Activated CD8-positive, alpha-beta memory T cell treated with anti-CD3 and anti-CD28 coated beads, Interleukin-2, amount 10 ng/mL, durations not matched to agents 7 days and 5 days (primary cell): ENCODE data around the gene ERI3. TPM values are rescaled to one million over a fixed set of nuclear protein-coding genes. Genes with fewer than 3 reads are reported as not detected.

ENCODE experiments used
- ATAC-seq: fragments of 150-1000 bp; cut with Tn5 transposase; one replicate; pipeline ENCODE4 v1.10.0; 2021; ENCODE audit warnings: moderate library complexity
- CTCF ChIA-PET: fragments of 350-600 bp; sonication (Branson Sonifier 250); formaldehyde crosslinking; loops from one replicate; lab custom pipeline; 2021; ENCODE audit warnings: antibody characterized with exemption; lab: Charles Lee
- DNase-seq: peaks from one replicate; pipeline ENCODE4 v3.0.0-alpha.2; 2020
- H3K27ac Mint-ChIP-seq: one replicate; pipeline ENCODE4 v1.8.0; 2021; ENCODE audit warnings: mild to moderate bottlenecking, mixed read lengths
- H3K27me3 Mint-ChIP-seq: one replicate; pipeline ENCODE4 v1.8.0; 2021; ENCODE audit warnings: mixed read lengths
- H3K36me3 Mint-ChIP-seq: one replicate; pipeline ENCODE4 v1.8.0; 2021; ENCODE audit warnings: mild to moderate bottlenecking, mixed read lengths
- H3K4me1 Mint-ChIP-seq: one replicate; pipeline ENCODE4 v1.8.0; 2021; ENCODE audit warnings: mixed read lengths
- H3K4me3 Mint-ChIP-seq: one replicate; pipeline ENCODE4 v1.8.0; 2021; ENCODE audit warnings: mild to moderate bottlenecking, moderate library complexity, mixed read lengths
- H3K9me3 Mint-ChIP-seq: one replicate; pipeline ENCODE4 v1.8.0; 2022; ENCODE audit warnings: low read depth, mixed read lengths
- total RNA-seq, 2 experiments: library from RNA; stranded (reverse); gene quantifications; one replicate each; pipeline ENCODE4 v1.2.3, GENCODE V29; 2021

ERI3 gene
- total RNA-seq, 2 experiments from 2014 or later = 27.2 to 30.4 TPM

DNA sequence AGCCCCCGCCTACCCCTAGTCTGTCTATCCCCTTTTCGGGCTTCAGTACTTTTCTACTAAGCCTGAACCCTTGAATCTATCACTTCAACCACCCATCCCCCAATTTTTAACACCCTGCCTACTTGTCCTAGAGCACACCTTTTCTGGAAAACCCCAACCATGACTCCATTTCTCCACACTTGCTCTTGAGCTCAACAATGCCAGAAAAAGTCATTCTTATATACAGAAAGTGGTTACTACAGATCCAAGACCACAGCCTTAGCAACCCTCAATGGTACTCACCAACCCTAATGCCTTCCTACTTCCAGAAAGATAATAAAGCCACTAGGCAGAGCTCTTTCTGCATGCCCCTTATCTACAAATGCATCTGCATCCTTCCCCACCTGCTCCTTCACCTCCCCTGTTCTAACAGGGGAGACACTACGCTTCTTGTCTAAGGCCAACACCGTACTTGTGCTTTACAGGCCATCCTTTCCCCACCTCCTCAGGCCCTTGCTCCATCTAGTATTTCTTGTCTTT is 100.6 kb downstream of the ERI3 start:
- Mint-ChIP-seq H3K4me3 (no peak overlapping the region), H3K27me3 (no peaks in the 10 kb centered on the region), H3K9me3 (no peaks in the 10 kb centered on the region), H3K27ac (no peak overlapping the region), H3K36me3 (no peaks in the 10 kb centered on the region), H3K4me1 (no peaks in the 10 kb centered on the region)
- CTCF ChIA-PET = interaction anchor here (1.2 kb wide), 1 partner anchor 37 kb away, joined by 4 read pairs; no protein-coding TSS in a partner anchor
- ATAC-seq (no peak), DNase-seq (no peak)

DNA sequence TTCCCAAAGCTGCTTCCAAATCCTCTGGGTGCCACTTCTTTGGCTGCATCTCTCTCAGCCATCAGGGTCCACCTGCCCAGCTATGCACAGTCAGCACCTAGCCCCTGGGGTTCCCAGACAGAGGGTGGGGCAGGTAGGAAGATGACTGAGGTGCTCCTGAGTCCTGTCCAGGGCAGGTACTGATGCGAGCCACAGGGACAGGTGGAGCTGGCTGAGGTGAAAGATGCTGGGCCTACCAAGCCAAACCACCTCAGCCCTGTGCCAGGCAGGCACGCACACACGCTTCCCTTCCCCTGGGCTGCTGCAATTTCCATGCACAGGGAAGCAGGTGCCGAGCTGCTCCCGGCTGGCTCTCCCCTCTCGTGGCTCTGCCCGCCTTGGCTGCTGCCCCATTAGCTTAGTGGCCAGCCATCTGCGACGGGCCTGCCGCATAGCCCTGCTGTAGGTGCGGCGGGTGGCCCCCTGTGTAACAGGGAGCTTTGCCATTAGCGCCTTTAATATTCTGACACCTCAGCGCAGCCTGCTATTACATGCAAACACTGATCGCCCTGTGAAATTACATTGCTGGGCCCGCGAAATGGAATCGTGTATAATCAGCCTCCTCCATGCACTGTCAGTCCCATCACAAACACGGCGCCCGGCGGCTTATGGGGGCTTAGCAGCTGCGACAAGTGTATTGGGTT is 102.9 kb downstream of the ERI3 start:
- no peaks in the 10 kb centered on the region for H3K4me1 Mint-ChIP-seq
- no peak overlapping the region for H3K27ac Mint-ChIP-seq

DNA sequence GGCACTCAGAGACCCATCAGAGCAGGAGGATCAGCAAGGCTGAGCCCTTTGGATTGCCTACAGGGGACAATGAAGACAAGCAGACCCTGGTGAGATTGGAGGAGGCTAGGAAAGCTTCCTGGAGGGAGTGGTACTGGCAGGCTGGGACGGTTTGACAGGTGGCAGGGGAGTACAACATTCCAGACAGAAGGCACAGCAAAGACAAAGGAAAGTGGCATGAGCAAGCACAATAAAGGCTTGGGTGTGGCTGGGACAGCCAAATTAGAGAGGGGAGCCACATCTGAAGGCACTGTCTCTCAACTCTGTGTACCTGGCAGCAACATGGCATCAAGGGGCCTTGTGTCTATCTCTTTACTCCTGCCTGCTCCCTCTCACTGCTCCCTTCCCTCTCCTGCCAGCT is 103.6 kb downstream of the ERI3 start:
- no peaks in the 10 kb centered on the region for H3K4me1 Mint-ChIP-seq
- ATAC-seq = no peak
- no peaks in the 10 kb centered on the region for H3K9me3 Mint-ChIP-seq
- CTCF ChIA-PET = interaction anchor here (0.9 kb wide), 1 partner anchor 13 kb away, joined by 3 read pairs; no protein-coding TSS in a partner anchor
- H3K36me3 Mint-ChIP-seq = no peaks in the 10 kb centered on the region
- no peak overlapping the region for H3K4me3 Mint-ChIP-seq
- H3K27me3 Mint-ChIP-seq = no peaks in the 10 kb centered on the region
- no peak for DNase-seq
- no peak overlapping the region for H3K27ac Mint-ChIP-seq

More for the DNA sequence above, 102.9 kb downstream of the ERI3 start:
- Mint-ChIP-seq H3K9me3 (no peaks in the 10 kb centered on the region), H3K27me3 (no peaks in the 10 kb centered on the region), H3K36me3 (no peaks in the 10 kb centered on the region), H3K4me3 (no peak overlapping the region)
- CTCF ChIA-PET = interaction anchor here (0.9 kb wide), 1 partner anchor 14 kb away, joined by 3 read pairs; no protein-coding TSS in a partner anchor
- DNase-seq = no peak
- no peak for ATAC-seq

DNA sequence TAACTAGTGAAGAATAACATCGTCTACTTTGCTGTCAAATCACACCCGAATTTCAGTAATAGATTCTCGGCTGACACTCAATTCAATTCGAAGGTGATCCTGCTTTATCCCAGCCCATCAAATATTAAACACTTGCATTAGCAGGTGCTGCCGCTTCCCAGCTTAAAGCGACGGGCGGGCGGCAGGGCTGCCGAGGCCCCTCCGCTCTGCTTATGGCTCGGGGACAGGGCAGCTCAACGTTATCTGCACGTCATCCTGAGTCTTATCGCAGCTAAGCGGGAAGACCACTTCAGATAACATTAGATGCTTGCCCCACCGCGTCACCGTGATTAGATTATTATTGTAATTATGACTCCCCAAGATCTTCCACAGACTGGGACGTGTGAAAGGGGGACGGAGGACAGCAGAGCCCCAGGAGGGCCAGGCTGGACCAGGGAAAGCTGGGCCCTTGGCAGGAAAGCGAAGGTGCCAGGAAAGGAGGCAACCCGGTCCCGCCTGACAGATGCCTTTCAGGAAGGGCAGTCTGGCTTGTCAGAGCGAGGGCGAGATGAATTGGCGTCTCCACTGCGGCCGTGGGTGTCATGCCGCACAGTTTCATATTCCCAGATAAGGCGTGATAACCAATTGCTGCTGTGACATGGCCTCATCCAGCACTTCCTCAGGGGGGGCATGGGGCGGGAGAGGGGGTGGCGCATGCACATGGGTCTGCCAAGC is 104.8 kb downstream of the ERI3 start:
- Mint-ChIP-seq H3K27me3 (no peaks in the 10 kb centered on the region), H3K4me1 (no peaks in the 10 kb centered on the region), H3K36me3 (no peaks in the 10 kb centered on the region), H3K4me3 (no peak overlapping the region), H3K27ac (no peak overlapping the region), H3K9me3 (no peaks in the 10 kb centered on the region)
- CTCF ChIA-PET = no interaction called here
- ATAC-seq = no peak
- DNase-seq = no peak

DNA sequence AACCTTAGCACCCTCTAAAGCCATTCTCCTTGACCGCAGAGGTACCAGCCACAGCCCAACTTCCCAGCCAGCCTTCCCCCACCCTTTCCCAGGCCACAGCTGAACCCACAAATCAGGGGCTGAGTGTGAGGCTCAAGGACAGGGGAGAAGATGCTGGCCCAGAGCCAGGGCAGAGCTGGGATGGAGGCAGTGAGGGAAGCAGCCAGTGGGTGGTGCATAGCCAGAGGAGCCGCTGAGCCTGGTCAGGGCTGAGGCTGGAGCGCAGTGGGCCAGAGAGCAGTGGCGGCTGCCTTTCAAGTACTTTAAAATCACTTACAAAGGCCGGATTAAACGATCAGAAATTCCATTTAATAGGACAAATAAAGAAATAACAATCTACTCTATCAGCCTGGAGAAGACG is 105.5 kb downstream of the ERI3 start:
- H3K36me3 Mint-ChIP-seq = no peaks in the 10 kb centered on the region
- ATAC-seq (no peak), DNase-seq (no peak)
- H3K27ac Mint-ChIP-seq = no peak overlapping the region
- H3K9me3 Mint-ChIP-seq = no peaks in the 10 kb centered on the region
- H3K4me1 Mint-ChIP-seq = no peaks in the 10 kb centered on the region
- no peaks in the 10 kb centered on the region for H3K27me3 Mint-ChIP-seq
- CTCF ChIA-PET = no interaction called here
- H3K4me3 Mint-ChIP-seq = no peak overlapping the region

DNA sequence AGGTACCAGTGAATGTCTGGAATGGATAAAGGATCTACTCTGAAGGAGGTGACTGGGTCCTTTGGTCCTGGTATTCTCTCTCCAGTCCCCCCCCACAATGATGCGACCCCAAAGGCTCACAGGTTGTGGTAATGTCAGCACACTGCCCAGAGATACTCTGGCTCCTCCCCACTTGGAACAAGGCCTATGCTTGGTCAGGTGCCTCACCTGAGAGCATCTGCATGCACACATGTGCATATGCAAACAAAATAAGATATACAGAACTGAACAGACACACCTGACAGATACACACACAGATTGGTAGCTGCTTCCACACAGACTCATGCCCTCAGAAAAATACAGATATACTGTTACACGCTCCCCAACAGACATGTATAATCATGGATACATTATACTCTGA is 108.3 kb downstream of the ERI3 start:
- ATAC-seq = no peak
- H3K27ac Mint-ChIP-seq = no peak overlapping the region
- no peaks in the 10 kb centered on the region for H3K4me1 Mint-ChIP-seq

DNA sequence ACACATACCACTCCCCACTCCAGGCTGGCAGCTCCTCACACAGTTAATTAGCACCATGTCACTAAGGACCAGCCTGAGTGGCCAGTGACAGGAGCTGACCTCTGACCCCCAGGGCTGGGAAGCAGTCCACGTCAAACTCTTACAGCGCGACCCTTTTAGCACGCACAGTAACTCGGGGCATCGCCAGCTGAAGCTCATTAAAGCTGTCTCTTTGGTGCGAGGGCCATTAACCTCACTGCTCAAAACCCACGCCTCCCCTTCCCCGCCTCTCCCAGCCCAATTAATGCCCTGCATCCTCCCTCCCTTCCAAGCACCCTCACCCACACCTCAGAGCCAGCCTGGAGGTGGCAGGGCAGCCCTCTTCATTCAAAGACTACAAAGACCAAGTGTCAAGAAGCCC is 110.1 kb downstream of the ERI3 start:
- no peaks in the 10 kb centered on the region for H3K36me3 Mint-ChIP-seq
- no peaks in the 10 kb centered on the region for H3K27me3 Mint-ChIP-seq
- CTCF ChIA-PET = no interaction called here
- H3K4me3 Mint-ChIP-seq = no peak overlapping the region
- H3K4me1 Mint-ChIP-seq = no peaks in the 10 kb centered on the region
- ATAC-seq (no peak), DNase-seq (no peak)
- H3K9me3 Mint-ChIP-seq = no peaks in the 10 kb centered on the region
- no peak overlapping the region for H3K27ac Mint-ChIP-seq

More for the DNA sequence above, 108.3 kb downstream of the ERI3 start:
- Mint-ChIP-seq H3K27me3 (no peaks in the 10 kb centered on the region), H3K36me3 (no peaks in the 10 kb centered on the region), H3K9me3 (no peaks in the 10 kb centered on the region), H3K4me3 (no peak overlapping the region)
- CTCF ChIA-PET = interaction anchor here (1.1 to 1.9 kb wide), 2 partner anchors 23 to 29 kb away, joined by 3 to 7 read pairs; no protein-coding TSS in a partner anchor
- DNase-seq = no peak

DNA sequence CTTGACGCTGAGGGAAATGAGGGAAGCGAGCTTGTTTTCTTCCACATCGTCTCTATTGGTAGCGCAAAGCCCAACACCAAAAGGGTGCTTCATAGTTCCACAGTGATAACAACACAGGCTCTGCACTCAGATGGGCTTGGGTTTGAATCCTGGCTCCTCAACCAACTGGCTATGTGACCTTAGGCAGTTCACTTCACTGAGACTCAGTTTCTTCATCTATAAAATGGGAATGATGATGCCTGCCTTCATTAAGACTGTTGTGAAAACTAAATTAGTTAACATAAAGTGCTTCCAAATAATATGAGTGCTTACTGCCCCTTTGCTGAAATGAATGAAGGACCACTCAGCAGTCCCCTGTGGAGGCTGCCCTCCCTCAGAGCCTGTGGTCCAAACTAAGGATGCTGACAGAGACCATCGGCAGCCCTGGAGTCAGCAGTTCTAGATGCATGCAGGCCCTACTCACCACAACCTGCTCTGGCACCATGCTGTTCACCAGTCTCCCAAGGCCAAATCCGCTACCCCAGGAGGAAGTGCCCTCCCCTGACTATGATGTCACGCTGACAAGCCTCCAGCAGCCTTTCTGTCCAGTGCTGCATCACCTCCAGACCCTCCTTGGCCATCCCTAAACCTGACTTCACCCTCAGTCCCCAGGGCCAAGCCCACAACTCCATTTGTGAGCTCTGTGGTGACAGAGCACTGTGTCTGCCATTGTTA is 111.1 kb downstream of the ERI3 start:
- Mint-ChIP-seq H3K9me3 (no peaks in the 10 kb centered on the region), H3K27ac (no peak overlapping the region), H3K36me3 (no peaks in the 10 kb centered on the region), H3K27me3 (no peaks in the 10 kb centered on the region), H3K4me3 (no peak overlapping the region), H3K4me1 (no peaks in the 10 kb centered on the region)
- ATAC-seq = no peak
- no peak for DNase-seq
- CTCF ChIA-PET = no interaction called here

DNA sequence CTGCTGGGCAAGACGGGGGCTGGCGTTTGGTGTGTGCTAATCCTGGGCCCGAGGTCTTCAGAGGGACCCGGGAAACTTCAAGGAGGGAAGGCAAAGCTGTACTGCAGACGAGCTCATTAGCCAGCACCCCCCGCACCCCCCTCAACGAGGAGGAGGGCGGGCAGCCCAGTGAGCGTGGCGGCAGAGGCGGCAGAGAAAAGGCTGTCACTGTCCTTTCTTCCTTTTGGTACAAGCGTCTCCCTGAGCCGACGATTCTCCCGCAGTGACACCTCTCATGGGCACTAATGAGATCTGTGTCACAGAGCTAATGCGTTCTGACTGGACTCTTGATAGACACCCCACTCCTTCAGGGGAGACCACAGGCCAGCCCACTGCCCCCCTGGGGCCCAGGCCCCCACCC is 112.3 kb downstream of the ERI3 start:
- H3K4me3 Mint-ChIP-seq = no peak overlapping the region
- H3K27me3 Mint-ChIP-seq = no peaks in the 10 kb centered on the region
- ATAC-seq (no peak), DNase-seq (no peak)
- no peaks in the 10 kb centered on the region for H3K9me3 Mint-ChIP-seq
- H3K36me3 Mint-ChIP-seq = no peaks in the 10 kb centered on the region
- no peak overlapping the region for H3K27ac Mint-ChIP-seq
- CTCF ChIA-PET = no interaction called here
- H3K4me1 Mint-ChIP-seq = peaks cover 2% of the 10 kb centered on the region

DNA sequence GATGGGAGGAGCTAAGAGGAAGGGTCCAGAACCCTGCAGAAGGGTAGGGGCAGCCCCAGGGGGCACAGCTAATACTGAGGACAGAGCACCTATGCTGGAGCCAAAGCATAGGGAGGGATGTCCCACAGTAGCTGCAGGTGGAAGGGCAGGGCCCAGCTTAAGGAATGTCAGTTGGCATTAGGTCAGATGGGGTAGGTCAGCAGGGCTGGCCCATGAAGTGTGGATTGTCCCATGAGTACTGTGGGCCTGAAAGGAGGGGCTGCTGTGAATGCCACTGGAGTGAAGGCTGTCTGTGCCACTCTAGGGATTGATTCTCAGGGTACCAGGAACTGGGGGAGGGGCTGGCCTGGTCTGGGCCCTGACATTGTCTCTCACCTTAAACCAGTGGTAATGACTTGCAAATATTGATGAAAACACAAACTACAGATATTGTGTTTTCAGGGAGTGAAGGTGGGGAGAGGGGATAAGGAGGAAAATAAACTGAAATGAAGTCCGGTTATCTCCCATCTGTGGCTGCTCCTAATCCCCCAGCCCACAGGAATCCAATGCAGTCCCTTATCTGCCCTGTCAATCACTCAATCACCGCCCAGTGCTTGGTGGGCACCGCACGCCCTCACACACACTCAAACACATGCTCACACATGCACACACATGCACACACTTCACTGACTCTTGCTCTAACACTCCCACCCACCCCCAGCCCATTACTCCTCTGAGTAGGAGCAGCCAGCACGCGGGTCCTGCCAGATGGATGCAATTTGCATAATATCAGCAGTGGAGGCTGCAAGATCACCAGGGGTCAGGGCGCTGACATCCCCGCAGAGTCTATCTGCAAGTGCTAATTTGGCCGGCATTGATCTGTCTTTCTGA is 114.0 kb downstream of the ERI3 start:
- H3K4me1 Mint-ChIP-seq = peaks cover 2% of the 10 kb centered on the region
- H3K27ac Mint-ChIP-seq = no peak overlapping the region
- DNase-seq = no peak
- no peaks in the 10 kb centered on the region for H3K27me3 Mint-ChIP-seq
- H3K36me3 Mint-ChIP-seq = no peaks in the 10 kb centered on the region
- CTCF ChIA-PET = interaction anchor here (1.4 kb wide), 1 partner anchor 21 kb away, joined by 3 read pairs; no protein-coding TSS in a partner anchor
- ATAC-seq = no peak
- no peaks in the 10 kb centered on the region for H3K9me3 Mint-ChIP-seq
- no peak overlapping the region for H3K4me3 Mint-ChIP-seq

DNA sequence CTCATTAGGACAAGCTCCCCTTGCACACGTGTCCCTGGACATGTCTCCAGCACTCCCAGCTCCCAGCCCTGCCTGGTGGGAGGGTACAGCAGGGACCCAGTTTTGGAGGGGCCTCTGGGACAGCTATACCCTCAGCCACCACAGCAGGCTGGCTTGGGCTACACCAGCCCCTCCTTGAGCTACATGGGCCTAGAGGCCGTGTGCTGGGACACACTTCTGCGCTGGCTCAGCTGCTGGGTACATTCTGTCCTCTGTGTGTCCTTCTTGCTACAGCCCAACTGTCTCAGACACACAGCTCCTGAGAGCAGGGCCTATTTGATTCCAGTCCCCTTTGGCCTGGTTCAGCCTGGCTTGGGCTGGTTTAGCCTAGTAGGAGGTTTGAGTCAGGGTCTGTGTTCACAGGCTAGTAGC is 115.1 kb downstream of the ERI3 start:
- Mint-ChIP-seq H3K27ac (no peak overlapping the region), H3K36me3 (no peaks in the 10 kb centered on the region), H3K4me3 (no peak overlapping the region), H3K9me3 (no peaks in the 10 kb centered on the region), H3K4me1 (peaks cover 2% of the 10 kb centered on the region), H3K27me3 (no peaks in the 10 kb centered on the region)
- no peak for ATAC-seq
- CTCF ChIA-PET = interaction anchor here (1.4 kb wide), 1 partner anchor 20 kb away, joined by 3 read pairs; no protein-coding TSS in a partner anchor
- DNase-seq = no peak

DNA sequence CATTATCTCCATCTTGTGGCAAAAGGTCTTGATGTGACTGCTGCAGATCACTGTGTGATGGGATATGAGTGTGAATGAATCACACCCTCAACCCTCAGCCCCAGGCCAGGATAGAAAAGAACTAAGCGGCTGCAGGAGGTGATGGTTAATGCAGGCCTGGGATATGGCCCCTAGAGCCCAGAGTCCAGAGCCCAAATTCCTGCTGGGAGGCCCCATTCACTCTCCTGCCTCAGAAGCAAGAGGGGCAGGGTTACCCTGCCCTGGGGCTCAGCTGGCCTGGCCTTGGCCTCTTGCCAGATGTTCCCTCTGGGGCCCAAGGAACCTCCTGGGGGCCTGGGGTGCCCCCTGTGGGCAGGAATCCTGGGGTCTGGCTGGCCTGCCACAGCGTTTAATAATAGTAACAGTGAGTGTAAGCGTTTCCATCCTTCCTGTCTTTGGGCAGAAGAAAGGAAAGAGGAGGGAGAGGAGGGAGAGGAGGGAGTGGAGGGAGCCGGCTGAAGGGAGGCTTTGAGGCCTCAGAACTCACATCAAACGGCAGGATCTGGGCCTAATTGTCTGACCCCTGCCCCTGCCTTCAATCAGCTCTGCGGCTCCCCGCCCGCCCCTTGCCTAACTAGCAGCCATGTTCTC is 115.6 kb downstream of the ERI3 start:
- no peaks in the 10 kb centered on the region for H3K27me3 Mint-ChIP-seq
- DNase-seq (no peak), ATAC-seq (no peak)
- peaks cover 2% of the 10 kb centered on the region for H3K4me1 Mint-ChIP-seq
- H3K27ac Mint-ChIP-seq = no peak overlapping the region
- CTCF ChIA-PET = interaction anchor here (0.5 to 1.9 kb wide), 4 partner anchors 13 to 77 kb away, joined by 3 to 12 read pairs (median 3); no protein-coding TSS in a partner anchor
- no peaks in the 10 kb centered on the region for H3K36me3 Mint-ChIP-seq
- H3K4me3 Mint-ChIP-seq = no peak overlapping the region
- no peaks in the 10 kb centered on the region for H3K9me3 Mint-ChIP-seq
